Measurements from ENCODE around the gene TNS1. TPM values are rescaled to one million over a fixed set of nuclear protein-coding genes. Genes with fewer than 3 reads are reported as not detected.
A peak's percentile ranks its signal among the peaks of the same experiment; 100 is the strongest.

Gene TNS1
- total and polyA plus RNA-seq, 9 of the 15 experiments (the other 6 are each of a cell fraction or from before 2014, with no cell fraction given), result 0.13 to 2.7 (median 0.77) TPM

- H3K4me3 ChIP-seq, result no peak overlapping the region
- no peak overlapping the region for H3K27ac ChIP-seq (ENCODE audit: extremely low read depth, low read depth, low read length)
- no peaks in the 10 kb centered on the region for H3K36me3 ChIP-seq (ENCODE audit: control insufficient read depth, insufficient read depth, low read length)
- H2AFZ ChIP-seq (ENCODE audit: low read depth, low read length), result no peak overlapping the region
- no peaks in the 10 kb centered on the region for H4K20me1 ChIP-seq (replicated peaks; ENCODE audit: control insufficient read depth, insufficient read depth, low read length)
- in situ Hi-C loops (cut with MboI), result no loop called here
- H3K79me2 ChIP-seq (ENCODE audit: control insufficient read depth, insufficient read depth, low read length), result no peaks in the 10 kb centered on the region
- no TSS peak for BruUV-seq (replicated peaks)
- H3K9me1 ChIP-seq (ENCODE audit: control insufficient read depth, insufficient read depth, low read length), result no peaks in the 10 kb centered on the region
- intact Hi-C loops (cut with micrococcal nuclease), result no loop called here
- no peak overlapping the region; a peak in 1 of 4 replicates for H3K9ac ChIP-seq (ENCODE audit: insufficient read depth in 1 of 2, low read depth in 2 of 2, low read length in 2 of 2)
- CTCF ChIA-PET (ENCODE audit: low intra/inter-chr PET ratio), result no interaction called here
- POLR2A ChIA-PET, result no interaction called here
- no peak overlapping the region for H3K4me2 ChIP-seq (ENCODE audit: insufficient read depth, low read length)
- peak in 1 of 4 experiments; percentile 11 for DNase-seq (ENCODE audit: extremely low read depth in 1 of 4, low spot score in 3 of 4)
- H3K9me3 ChIP-seq (replicated peaks; ENCODE audit: control insufficient read depth, insufficient read depth, low read depth, low read length), result no peaks in the 10 kb centered on the region
- TF ChIP-seq EP300 (IDR thresholded peaks at IDR 0.05; ENCODE audit: low read length) (no peak), DACH1 (IDR thresholded peaks at IDR 0.05; ENCODE audit: partially characterized antibody) (no peak), SNIP1 (IDR thresholded peaks at IDR 0.05; ENCODE audit: low read depth) (no peak), ESRRA (IDR thresholded peaks at IDR 0.05; ENCODE audit: borderline replicate concordance, low read depth) (peak; percentile 74; the same call in 1 of the 2 replicates), IFI16 (CRISPR knock-in tag; IDR thresholded peaks at IDR 0.05) (no peak)
- 0% methylated on average over 4 of the region's 8 CpGs for WGBS (ENCODE audit: insufficient coverage, low coverage, missing lambda C conversion rate)
- H3K4me1 ChIP-seq (replicated peaks in 1 of 2; ENCODE audit: control insufficient read depth in 2 of 2, insufficient read depth in 2 of 2, low read length in 2 of 2), result peaks cover 0 to 7% of the 10 kb centered on the region in 2 experiments; a peak in 2 of 5 replicates
- H3K27me3 ChIP-seq (ENCODE audit: control insufficient read depth in 2 of 2, insufficient read depth in 2 of 2, low read length in 2 of 2), result peaks cover 0 to 34% of the 10 kb centered on the region in 2 experiments; a peak in 3 of 5 replicates
- no peak for ATAC-seq
- FAIRE-seq, result no peak
Measured at GRCh38 chr2:217937446-217937845, 65.3 kb downstream of the TNS1 start.

- no peak overlapping the region for H3K27ac ChIP-seq (ENCODE audit: extremely low read depth, low read depth, low read length)
- DNase-seq (ENCODE audit: extremely low read depth in 1 of 4, low spot score in 3 of 4), result no peak
- H3K4me2 ChIP-seq (ENCODE audit: insufficient read depth, low read length), result no peak overlapping the region
- H3K27me3 ChIP-seq (ENCODE audit: control insufficient read depth in 2 of 2, insufficient read depth in 2 of 2, low read length in 2 of 2), result peaks cover 0 to 36% of the 10 kb centered on the region in 2 experiments; a peak in 3 of 5 replicates
- ATAC-seq, result no peak
- in situ Hi-C loops (cut with MboI) (no loop called here), intact Hi-C loops (cut with micrococcal nuclease) (no loop called here)
- 19% methylated on average over 5 of the region's 10 CpGs for WGBS (ENCODE audit: insufficient coverage, low coverage, missing lambda C conversion rate)
- BruUV-seq (replicated peaks), result no TSS peak
- no peak for FAIRE-seq
- no peaks in the 10 kb centered on the region for H3K79me2 ChIP-seq (ENCODE audit: control insufficient read depth, insufficient read depth, low read length)
- H3K9me3 ChIP-seq (replicated peaks; ENCODE audit: control insufficient read depth, insufficient read depth, low read depth, low read length), result no peaks in the 10 kb centered on the region
- no peak overlapping the region for H2AFZ ChIP-seq (ENCODE audit: low read depth, low read length)
- no peaks in the 10 kb centered on the region for H3K9me1 ChIP-seq (ENCODE audit: control insufficient read depth, insufficient read depth, low read length)
- H4K20me1 ChIP-seq (replicated peaks; ENCODE audit: control insufficient read depth, insufficient read depth, low read length), result no peaks in the 10 kb centered on the region
- POLR2A ChIA-PET, result no interaction called here
- no peaks in the 10 kb centered on the region for H3K36me3 ChIP-seq (ENCODE audit: control insufficient read depth, insufficient read depth, low read length)
- H3K4me3 ChIP-seq, result no peak overlapping the region
- no peak overlapping the region for H3K9ac ChIP-seq (ENCODE audit: insufficient read depth in 1 of 2, low read depth in 2 of 2, low read length in 2 of 2)
- CTCF ChIA-PET (ENCODE audit: low intra/inter-chr PET ratio), result no interaction called here
- H3K4me1 ChIP-seq (replicated peaks in 1 of 2; ENCODE audit: control insufficient read depth in 2 of 2, insufficient read depth in 2 of 2, low read length in 2 of 2), result peaks cover 0 to 7% of the 10 kb centered on the region in 2 experiments; a peak in 2 of 5 replicates
- TF ChIP-seq THAP12 (CRISPR knock-in tag; IDR thresholded peaks at IDR 0.05), result no peak
- no peak for TF ChIP-seq CLOCK (CRISPR knock-in tag; IDR thresholded peaks at IDR 0.05; ENCODE audit: borderline replicate concordance)
- no peak for TF ChIP-seq CEBPG (CRISPR knock-in tag; IDR thresholded peaks at IDR 0.05)
- no peak for TF ChIP-seq CEBPG (tag; conservative IDR thresholded peaks at IDR 0.05 in 1 of 2, IDR thresholded peaks at IDR 0.05 in 1 of 2)
- no peak for TF ChIP-seq ZNF140 (CRISPR knock-in tag; IDR thresholded peaks at IDR 0.05)
- no peak for TF ChIP-seq ELK3 (CRISPR knock-in tag; IDR thresholded peaks at IDR 0.05)
Measured at GRCh38 chr2:217936952-217937351, 65.8 kb downstream of the TNS1 start.

All from K562 (cell line).